C4-2B (cell line): ENCODE results near the gene THSD7B.

Source experiments
- CTCF ChIP-seq: fragments of 450-650 bp; conservative IDR thresholded peaks from 2 replicates; pipeline ENCODE4 v1.5.1; 2017; ENCODE audit warnings: mild to moderate bottlenecking
- ZFX ChIP-seq: fragments of 450-650 bp; IDR thresholded peaks from 2 replicates; pipeline ENCODE4 v1.6.1; 2017

GRCh38 chr2:137007938-137008337 is 242.6 kb downstream of the THSD7B start:
- no peak for TF ChIP-seq CTCF
- TF ChIP-seq ZFX = no peak
